Skeletal muscle satellite cell (primary cell): ENCODE data around the gene EEFSEC.

Source experiments
- H3K27me3 ChIP-seq: 2 replicates; pipeline ENCODE4 v1.7.0; 2013; ENCODE audit warnings: low read length; ENCODE audit not compliant: control insufficient read depth, insufficient read depth
- H3K36me3 ChIP-seq: 2 replicates; pipeline ENCODE4 v1.7.0; 2013; ENCODE audit warnings: mild to moderate bottlenecking, control low read depth, low read length; ENCODE audit not compliant: insufficient read depth
- H3K4me1 ChIP-seq: 2 replicates; pipeline ENCODE4 v1.7.0; 2013; ENCODE audit warnings: low read length; ENCODE audit not compliant: control insufficient read depth, insufficient read depth
- H3K4me2 ChIP-seq: 2 replicates; pipeline ENCODE4 v1.7.0; 2013; ENCODE audit warnings: mild to moderate bottlenecking, low read length
- H3K4me3 ChIP-seq: 2 replicates; pipeline ENCODE4 v1.7.0; 2013; ENCODE audit warnings: low read length
- H3K9ac ChIP-seq: 2 replicates; pipeline ENCODE4 v1.7.0; 2013; ENCODE audit warnings: mild to moderate bottlenecking, low read depth, low read length, moderate library complexity
- H3K9me3 ChIP-seq: replicated peaks from 2 replicates; pipeline ENCODE4 v1.7.0; 2013; ENCODE audit warnings: mild to moderate bottlenecking, control low read depth, low read length

The EEFSEC gene

GRCh38 chr3:128188956-128189355 lies 35.7 kb downstream of the EEFSEC start:
- Histone ChIP-seq H3K9ac (no peak overlapping the region), H3K4me3 (no peak overlapping the region), H3K36me3 (no peaks in the 10 kb centered on the region), H3K9me3 (no peaks in the 10 kb centered on the region), H3K4me1 (no peaks in the 10 kb centered on the region), H3K4me2 (no peak overlapping the region), H3K27me3 (no peaks in the 10 kb centered on the region)

- Histone ChIP-seq H3K9ac (no peak overlapping the region), H3K4me1 (no peaks in the 10 kb centered on the region), H3K4me3 (no peak overlapping the region), H3K27me3 (no peaks in the 10 kb centered on the region), H3K9me3 (no peaks in the 10 kb centered on the region), H3K4me2 (no peak overlapping the region), H3K36me3 (no peaks in the 10 kb centered on the region)
Measured at GRCh38 chr3:128190501-128190900, 37.2 kb downstream of the EEFSEC start.

GRCh38 chr3:128192131-128192530 lies 38.9 kb downstream of the EEFSEC start:
- Histone ChIP-seq H3K9ac (no peak overlapping the region), H3K4me3 (no peak overlapping the region), H3K9me3 (no peaks in the 10 kb centered on the region), H3K36me3 (no peaks in the 10 kb centered on the region), H3K4me2 (no peak overlapping the region), H3K27me3 (no peaks in the 10 kb centered on the region), H3K4me1 (no peaks in the 10 kb centered on the region)

GRCh38 chr3:128193168-128193567 lies 39.9 kb downstream of the EEFSEC start:
- no peaks in the 10 kb centered on the region for H3K9me3 ChIP-seq
- H3K9ac ChIP-seq: no peak overlapping the region
- no peaks in the 10 kb centered on the region for H3K36me3 ChIP-seq
- no peaks in the 10 kb centered on the region for H3K4me1 ChIP-seq
- no peak overlapping the region for H3K4me3 ChIP-seq
- H3K4me2 ChIP-seq: no peak overlapping the region
- H3K27me3 ChIP-seq: no peaks in the 10 kb centered on the region

- no peaks in the 10 kb centered on the region for H3K4me1 ChIP-seq
- H3K36me3 ChIP-seq: no peaks in the 10 kb centered on the region
- H3K9ac ChIP-seq: no peak overlapping the region
Measured at GRCh38 chr3:128194843-128195242, 41.6 kb downstream of the EEFSEC start.

GRCh38 chr3:128195369-128195768 lies 42.1 kb downstream of the EEFSEC start:
- Histone ChIP-seq H3K36me3 (no peaks in the 10 kb centered on the region), H3K4me3 (no peak overlapping the region), H3K9ac (no peak overlapping the region), H3K4me2 (no peak overlapping the region), H3K4me1 (no peaks in the 10 kb centered on the region), H3K9me3 (no peaks in the 10 kb centered on the region), H3K27me3 (no peaks in the 10 kb centered on the region)

More at GRCh38 chr3:128194843-128195242, 41.6 kb downstream of the EEFSEC start:
- Histone ChIP-seq H3K4me2 (no peak overlapping the region), H3K27me3 (no peaks in the 10 kb centered on the region), H3K4me3 (no peak overlapping the region), H3K9me3 (no peaks in the 10 kb centered on the region)

- H3K9me3 ChIP-seq: no peaks in the 10 kb centered on the region
- no peak overlapping the region for H3K4me2 ChIP-seq
- no peaks in the 10 kb centered on the region for H3K27me3 ChIP-seq
- H3K9ac ChIP-seq: no peak overlapping the region
- no peak overlapping the region for H3K4me3 ChIP-seq
- H3K36me3 ChIP-seq: no peaks in the 10 kb centered on the region
- no peaks in the 10 kb centered on the region for H3K4me1 ChIP-seq
Measured at GRCh38 chr3:128195802-128196201, 42.5 kb downstream of the EEFSEC start.

GRCh38 chr3:128196647-128197046 lies 43.4 kb downstream of the EEFSEC start:
- Histone ChIP-seq H3K4me2 (no peak overlapping the region), H3K9ac (no peak overlapping the region), H3K4me1 (no peaks in the 10 kb centered on the region), H3K4me3 (no peak overlapping the region), H3K9me3 (no peaks in the 10 kb centered on the region), H3K36me3 (no peaks in the 10 kb centered on the region), H3K27me3 (no peaks in the 10 kb centered on the region)

- no peaks in the 10 kb centered on the region for H3K9me3 ChIP-seq
- H3K4me3 ChIP-seq: no peak overlapping the region
- H3K27me3 ChIP-seq: no peaks in the 10 kb centered on the region
- no peaks in the 10 kb centered on the region for H3K4me1 ChIP-seq
- H3K9ac ChIP-seq: no peak overlapping the region
- no peak overlapping the region for H3K4me2 ChIP-seq
- no peaks in the 10 kb centered on the region for H3K36me3 ChIP-seq
Measured at GRCh38 chr3:128197855-128198254, 44.6 kb downstream of the EEFSEC start.

- Histone ChIP-seq H3K4me3 (no peak overlapping the region), H3K4me2 (no peak overlapping the region), H3K36me3 (no peaks in the 10 kb centered on the region), H3K9me3 (no peaks in the 10 kb centered on the region), H3K9ac (no peak overlapping the region), H3K4me1 (no peaks in the 10 kb centered on the region), H3K27me3 (no peaks in the 10 kb centered on the region)
Measured at GRCh38 chr3:128198313-128198712, 45.0 kb downstream of the EEFSEC start.

GRCh38 chr3:128199110-128199509 lies 45.8 kb downstream of the EEFSEC start:
- Histone ChIP-seq H3K4me1 (no peaks in the 10 kb centered on the region), H3K4me3 (no peak overlapping the region), H3K4me2 (no peak overlapping the region), H3K9me3 (no peaks in the 10 kb centered on the region), H3K27me3 (no peaks in the 10 kb centered on the region), H3K9ac (no peak overlapping the region), H3K36me3 (no peaks in the 10 kb centered on the region)

GRCh38 chr3:128201158-128201755 lies 48.0 kb downstream of the EEFSEC start:
- Histone ChIP-seq H3K27me3 (no peaks in the 10 kb centered on the region), H3K9me3 (no peaks in the 10 kb centered on the region), H3K4me3 (no peak overlapping the region), H3K4me1 (no peaks in the 10 kb centered on the region), H3K9ac (no peak overlapping the region), H3K4me2 (no peak overlapping the region), H3K36me3 (no peaks in the 10 kb centered on the region)
